HG02610 (cell line): ENCODE results near the gene MTFR1L.
"Not testable (repeated sequence)": the region's sequence is repeated elsewhere in the genome, so short reads cannot be mapped to it uniquely, and the experiment has no call there.

ENCODE experiments used
- ATAC-seq: cut with Tn5 transposase; IDR thresholded peaks from one replicate; pipeline ENCODE4 v1.9.1; 2021; ENCODE audit warnings: mild to moderate bottlenecking, moderate library complexity; ENCODE audit not compliant: unreplicated experiment

The MTFR1L gene

GRCh38 chr1:25821630-25822091, 1.9 kb downstream of the MTFR1L start:
- ATAC-seq: no peak

- no peak for ATAC-seq
Observed at GRCh38 chr1:25825605-25826004, 5.9 kb downstream of the MTFR1L start.

DNA sequence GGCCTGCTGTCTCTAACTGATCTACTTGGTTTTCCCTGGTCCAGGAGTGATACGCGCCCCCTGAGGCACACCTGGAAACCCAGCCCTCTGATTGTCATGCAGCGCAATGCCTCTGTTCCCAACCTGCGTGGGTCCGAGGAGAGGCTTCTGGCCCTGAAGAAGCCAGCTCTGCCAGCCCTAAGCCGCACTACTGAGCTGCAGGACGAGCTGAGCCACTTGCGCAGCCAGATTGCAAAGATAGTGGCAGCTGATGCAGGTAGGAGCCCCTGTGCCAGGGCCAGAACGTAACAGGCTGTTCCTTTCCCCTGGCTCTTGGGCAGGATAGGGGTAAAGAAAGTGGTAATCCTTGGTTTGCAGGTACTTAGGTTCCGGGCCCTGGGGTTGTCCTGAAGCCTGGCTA, 6.8 kb downstream of the MTFR1L start:
- no peak for ATAC-seq

GRCh38 chr1:25828491-25828890, 8.7 kb downstream of the MTFR1L start:
- ATAC-seq: no peak

DNA sequence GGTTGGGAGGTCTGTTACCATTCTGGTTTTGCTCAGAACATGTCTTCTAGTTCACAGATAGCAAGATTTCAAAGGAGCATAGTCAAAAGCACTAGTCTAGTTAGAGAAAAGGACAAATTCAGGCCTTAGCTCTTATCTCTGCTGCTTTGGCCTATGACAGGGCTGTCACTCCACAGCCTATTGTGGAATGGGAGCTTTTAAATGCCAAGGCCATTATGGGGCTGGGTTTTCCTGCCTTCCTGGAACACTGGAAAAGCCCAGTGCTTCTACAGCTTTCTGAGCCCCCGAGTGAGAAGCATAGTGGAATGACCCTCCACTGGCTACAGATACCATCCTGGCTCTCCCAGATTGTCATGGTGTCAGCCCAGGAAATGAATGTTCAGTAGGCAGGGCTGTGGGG, 9.3 kb downstream of the MTFR1L start:
- no peak for ATAC-seq

DNA sequence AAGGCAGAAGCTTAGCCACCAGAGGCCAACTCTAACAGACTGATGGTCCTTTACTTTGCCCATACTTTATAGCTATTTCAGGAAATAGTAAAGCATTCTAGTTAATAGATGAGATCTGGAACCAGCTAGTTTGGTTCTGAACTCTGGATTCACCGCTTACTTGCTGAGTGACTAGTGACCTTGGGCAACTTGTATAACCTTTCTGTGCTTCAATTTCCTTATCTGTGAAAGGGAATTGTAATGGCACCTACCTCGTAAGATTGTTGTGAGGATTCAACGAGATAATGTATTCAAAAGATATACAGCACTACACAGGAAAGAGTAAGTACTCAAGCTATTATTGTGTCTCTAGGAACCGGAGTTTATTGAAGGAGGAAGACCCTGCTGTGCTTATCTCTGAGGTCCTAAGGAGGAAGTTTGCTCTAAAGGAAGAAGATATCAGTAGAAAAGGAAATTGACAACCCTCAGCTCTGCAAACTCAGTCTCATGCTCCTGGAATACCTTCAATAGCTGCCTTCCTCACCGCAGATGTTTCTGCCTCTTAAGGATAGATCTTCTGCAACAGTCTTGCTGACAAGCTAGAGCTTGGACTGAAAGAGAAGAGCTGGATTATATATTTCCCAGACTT, 11.9 kb downstream of the MTFR1L start:
- ATAC-seq: no peak

GRCh38 chr1:25832336-25833037, 12.7 kb downstream of the MTFR1L start:
- ATAC-seq: no peak

- no peak for ATAC-seq
Observed at GRCh38 chr1:25833158-25833557, 13.4 kb downstream of the MTFR1L start.

DNA sequence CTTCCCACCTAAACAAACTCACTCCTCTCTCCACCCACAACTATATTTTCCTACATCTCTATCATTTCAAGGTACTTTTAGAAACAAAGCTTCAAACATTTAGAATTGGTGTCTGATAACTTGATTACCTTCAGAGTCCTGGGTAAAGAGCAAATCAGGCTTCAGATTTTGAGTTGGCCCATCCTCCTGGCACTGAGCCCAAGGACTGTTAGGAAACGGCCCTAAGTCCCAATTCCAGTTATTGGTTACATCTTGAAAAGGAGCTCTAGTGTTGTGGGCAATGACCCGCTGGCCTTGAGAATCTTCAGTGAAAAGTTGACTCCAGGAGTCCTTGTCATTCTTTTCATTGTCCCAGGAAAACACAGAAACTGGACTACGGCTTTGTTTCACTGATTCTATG, 15.1 kb downstream of the MTFR1L start:
- ATAC-seq: no peak

GRCh38 chr1:25836695-25837094, 16.9 kb downstream of the MTFR1L start:
- no peak for ATAC-seq

DNA sequence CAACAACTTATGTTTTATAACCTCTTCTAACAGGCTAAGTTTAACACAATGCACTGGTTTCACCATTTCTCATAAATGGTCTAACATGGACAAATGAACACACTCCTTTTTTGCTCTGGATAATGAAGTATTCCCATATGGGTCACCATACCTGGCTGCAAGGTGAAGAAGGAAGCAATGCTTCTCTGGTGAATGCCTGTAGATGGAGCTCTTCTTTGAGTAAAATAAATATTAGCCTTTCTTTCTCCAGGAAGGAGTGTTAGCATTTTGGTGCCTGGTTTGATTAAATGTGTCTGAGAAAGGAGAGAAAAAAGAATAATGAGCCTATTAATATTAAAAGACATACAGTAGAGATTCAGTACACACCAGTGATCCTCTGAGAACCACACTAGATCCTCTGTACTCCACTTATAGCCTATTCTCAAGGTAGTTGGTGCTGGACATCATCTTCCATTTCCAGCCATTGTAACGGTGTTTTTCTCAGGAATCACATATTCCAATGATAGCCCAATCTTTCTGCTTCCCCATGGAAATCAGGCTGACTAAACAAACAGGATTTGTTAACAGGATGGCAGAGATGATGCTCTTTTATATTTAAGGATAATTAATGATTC, 17.6 kb downstream of the MTFR1L start:
- no peak for ATAC-seq

DNA sequence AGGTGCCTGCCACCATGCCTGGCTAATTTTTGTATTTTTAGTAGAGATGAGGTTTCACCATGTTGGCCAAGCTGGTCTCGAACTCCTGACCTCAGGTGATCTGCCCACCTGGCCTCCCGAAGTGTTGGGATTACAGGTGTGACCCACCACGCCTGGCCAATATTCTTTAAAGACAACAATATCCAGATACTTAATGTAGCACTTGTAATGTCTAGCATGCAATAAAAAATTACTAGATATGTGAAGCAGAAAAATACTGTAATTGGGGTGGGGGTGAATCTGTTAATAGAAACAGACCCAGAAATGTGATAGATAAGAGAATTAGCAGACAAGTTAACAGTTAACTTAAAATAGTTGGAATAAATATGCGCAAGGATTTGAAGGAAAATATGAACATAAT, 20.1 kb downstream of the MTFR1L start:
- not testable (repeated sequence) for ATAC-seq

DNA sequence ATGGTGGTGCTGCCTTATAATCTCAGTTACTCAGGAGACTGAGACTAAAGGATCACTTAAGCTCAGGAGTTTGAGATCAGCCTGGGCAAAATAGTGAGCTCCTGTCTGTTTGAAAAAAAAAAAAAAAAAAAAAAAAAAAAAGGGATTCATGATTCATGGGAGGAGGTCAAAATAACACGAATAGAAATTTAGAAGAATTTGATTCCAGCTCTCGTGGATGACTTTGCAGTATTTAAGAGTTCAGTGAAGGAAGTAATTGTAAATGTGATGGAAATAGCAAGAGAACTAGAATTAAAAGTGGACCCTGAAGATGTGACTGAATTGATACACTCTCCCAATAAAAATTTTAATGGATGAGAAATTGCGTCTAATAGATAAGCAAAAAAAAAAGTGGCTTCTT, 23.7 kb downstream of the MTFR1L start:
- no peak for ATAC-seq

GRCh38 chr1:25844536-25845337, 25.0 kb downstream of the MTFR1L start:
- ATAC-seq: no peak

- ATAC-seq: no peak
Observed at GRCh38 chr1:25845664-25846063, 25.9 kb downstream of the MTFR1L start.

DNA sequence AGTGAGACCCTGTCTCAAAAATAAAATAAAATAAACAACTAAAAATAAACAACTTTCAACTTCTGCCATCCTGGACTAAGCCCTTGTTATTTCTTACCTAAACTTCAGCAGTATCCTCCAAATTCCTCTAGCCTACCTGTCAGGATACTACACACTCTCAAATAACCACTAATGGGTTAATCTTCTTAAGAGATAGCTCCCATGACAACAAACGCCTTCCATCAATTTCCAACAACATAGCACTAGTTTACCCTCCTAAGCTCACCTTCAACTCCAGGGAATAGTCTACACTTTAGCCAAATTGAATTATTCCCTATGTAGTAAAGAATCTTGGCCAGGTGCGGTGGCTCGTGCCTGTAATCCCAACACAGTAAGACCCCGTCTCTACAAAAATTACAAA, 28.2 kb downstream of the MTFR1L start:
- ATAC-seq: no peak

DNA sequence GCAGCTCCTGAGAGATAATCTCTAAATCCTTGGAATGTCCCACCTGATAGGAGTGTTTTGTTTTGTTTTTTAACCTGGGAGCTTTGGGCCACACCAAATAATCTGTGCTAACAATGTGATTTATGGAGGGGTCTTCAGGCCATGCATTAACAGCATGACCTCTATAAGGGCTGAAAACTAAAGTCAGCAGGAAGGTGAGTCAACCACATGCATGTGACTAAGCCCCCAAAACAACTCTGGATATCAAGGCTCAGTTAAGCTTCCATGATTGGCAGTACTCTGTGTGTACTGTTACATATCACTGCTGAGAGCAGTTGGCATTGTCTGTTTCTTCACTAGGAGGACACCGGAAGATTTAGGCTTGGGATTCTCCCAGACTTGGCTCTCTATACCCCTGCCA, 28.8 kb downstream of the MTFR1L start:
- ATAC-seq: no peak

- no peak for ATAC-seq
Observed at GRCh38 chr1:25854554-25854953, 34.8 kb downstream of the MTFR1L start.

GRCh38 chr1:25856856-25857255, 37.1 kb downstream of the MTFR1L start:
- no peak for ATAC-seq

DNA sequence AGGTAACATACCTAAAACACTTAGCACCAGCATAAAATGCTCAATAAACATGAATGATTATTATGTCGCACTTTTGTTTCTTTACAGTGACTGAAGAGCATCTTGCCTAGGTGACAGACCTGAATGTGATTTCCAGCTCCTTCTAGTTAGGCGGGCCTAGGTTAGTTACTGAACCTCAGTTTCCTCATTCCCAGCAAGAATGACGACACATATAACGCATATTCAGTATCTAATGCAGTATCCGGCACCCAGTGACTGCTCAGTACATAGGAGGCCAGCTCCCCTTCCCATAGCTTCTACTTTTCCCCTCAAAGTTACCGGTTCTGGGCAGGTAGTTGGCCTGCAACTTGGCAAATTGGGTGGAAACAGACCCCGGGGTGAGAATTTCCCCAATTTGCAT, 38.7 kb downstream of the MTFR1L start:
- ATAC-seq: no peak
